Stimulated activated CD8-positive, alpha-beta memory T cell treated with anti-CD3 and anti-CD28 coated beads, Interleukin-15, amount 100 ng/mL, for 48 hours (primary cell): ENCODE measurements around the gene CASS4.
"Not testable (repeated sequence)": the region's sequence is repeated elsewhere in the genome, so short reads cannot be mapped to it uniquely, and the experiment has no call there.

Experiments used
- DNase-seq, 2 donors: peaks; one replicate each; pipeline ENCODE4 v3.0.0-alpha.2; 2020; ENCODE audit warnings: low read depth in 2 of 2

CASS4 gene

GRCh38 chr20:56392881-56393482 is 19.1 kb upstream of the CASS4 start:
- DNase-seq: no peak

- no peak for DNase-seq
These were observed 18.4 kb upstream of the CASS4 start for GRCh38 chr20:56393653-56394052.

- DNase-seq: no peak
These were observed 16.9 kb upstream of the CASS4 start for GRCh38 chr20:56395166-56395565.

GRCh38 chr20:56400001-56400640 is 11.9 kb upstream of the CASS4 start:
- DNase-seq: no peak

- no peak for DNase-seq
These were observed 8.6 kb upstream of the CASS4 start for GRCh38 chr20:56403465-56403864.

GRCh38 chr20:56405356-56405755 is 6.7 kb upstream of the CASS4 start:
- not testable (repeated sequence) for DNase-seq

GRCh38 chr20:56406910-56407309 is 5.2 kb upstream of the CASS4 start:
- DNase-seq: no peak

GRCh38 chr20:56409521-56409920 is 2.5 kb upstream of the CASS4 start:
- DNase-seq: no peak

- DNase-seq: no peak
These were observed 2.1 kb upstream of the CASS4 start for GRCh38 chr20:56409956-56410355.

GRCh38 chr20:56411287-56411686 is 773 bp upstream of the CASS4 start:
- not testable (repeated sequence) for DNase-seq

- DNase-seq: no peak
These were observed 372 bp downstream of the CASS4 start for GRCh38 chr20:56412473-56412790.

- no peak for DNase-seq
These were observed 889 bp downstream of the CASS4 start for GRCh38 chr20:56412949-56413348.

- peak; percentile 60 to 71 for DNase-seq
These were observed 3.0 kb downstream of the CASS4 start for GRCh38 chr20:56414842-56415765.

GRCh38 chr20:56417402-56417801 is 5.3 kb downstream of the CASS4 start:
- no peak for DNase-seq

GRCh38 chr20:56417911-56418310 is 5.9 kb downstream of the CASS4 start:
- DNase-seq: no peak

- no peak for DNase-seq
These were observed 6.4 kb downstream of the CASS4 start for GRCh38 chr20:56418385-56418861.

GRCh38 chr20:56420028-56420427 is 8.0 kb downstream of the CASS4 start:
- DNase-seq: no peak

GRCh38 chr20:56420940-56421688 is 9.1 kb downstream of the CASS4 start:
- DNase-seq: no peak

GRCh38 chr20:56422076-56422823 is 10.2 kb downstream of the CASS4 start:
- no peak for DNase-seq

- no peak for DNase-seq
These were observed 10.7 kb downstream of the CASS4 start for GRCh38 chr20:56422824-56423189.

GRCh38 chr20:56423211-56423610 is 11.2 kb downstream of the CASS4 start:
- no peak for DNase-seq
